NCI-H2196 treated with DMSO at 0.1 percent for 48 hours (cell line): ENCODE data around the gene KCNIP3.

Experiments
- DNase-seq: peaks from one replicate; lab custom pipeline; 2025; ENCODE audit not compliant: unreplicated experiment; lab: John Stamatoyannopoulos, UW

The KCNIP3 gene

DNA sequence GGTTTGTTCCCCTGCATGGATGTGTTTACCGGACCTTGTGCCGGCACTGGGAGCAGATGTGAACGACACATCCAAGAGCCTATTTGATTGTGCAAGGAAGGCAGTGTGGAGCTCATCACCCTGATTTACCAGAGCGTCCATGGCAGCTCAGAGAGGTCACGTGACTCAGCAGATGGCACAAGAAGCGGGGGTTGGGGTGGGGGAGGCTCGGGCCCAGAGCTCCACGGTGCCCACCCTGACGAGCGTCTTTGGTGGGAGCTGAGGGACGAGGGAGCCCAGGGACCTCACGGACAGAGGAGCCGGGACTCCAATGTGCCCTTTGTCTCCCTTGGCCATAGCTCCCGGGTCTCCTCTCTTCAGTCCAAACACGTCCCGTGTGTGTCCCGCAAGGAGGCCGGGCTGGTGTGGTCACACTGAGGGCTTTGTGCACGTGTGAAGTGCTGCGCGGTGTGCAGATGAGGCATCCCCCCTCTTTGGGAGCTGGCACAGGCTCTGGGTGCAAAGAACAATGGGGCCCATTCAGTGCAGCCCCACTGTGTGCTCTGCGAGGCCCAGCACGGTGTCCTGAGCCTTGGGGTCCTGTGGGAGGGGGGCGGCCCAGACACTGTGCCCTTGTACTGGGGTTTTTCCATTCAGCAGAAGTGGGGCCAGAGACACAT lies 15.5 kb downstream of the KCNIP3 start:
- DNase-seq, result no peak

DNA sequence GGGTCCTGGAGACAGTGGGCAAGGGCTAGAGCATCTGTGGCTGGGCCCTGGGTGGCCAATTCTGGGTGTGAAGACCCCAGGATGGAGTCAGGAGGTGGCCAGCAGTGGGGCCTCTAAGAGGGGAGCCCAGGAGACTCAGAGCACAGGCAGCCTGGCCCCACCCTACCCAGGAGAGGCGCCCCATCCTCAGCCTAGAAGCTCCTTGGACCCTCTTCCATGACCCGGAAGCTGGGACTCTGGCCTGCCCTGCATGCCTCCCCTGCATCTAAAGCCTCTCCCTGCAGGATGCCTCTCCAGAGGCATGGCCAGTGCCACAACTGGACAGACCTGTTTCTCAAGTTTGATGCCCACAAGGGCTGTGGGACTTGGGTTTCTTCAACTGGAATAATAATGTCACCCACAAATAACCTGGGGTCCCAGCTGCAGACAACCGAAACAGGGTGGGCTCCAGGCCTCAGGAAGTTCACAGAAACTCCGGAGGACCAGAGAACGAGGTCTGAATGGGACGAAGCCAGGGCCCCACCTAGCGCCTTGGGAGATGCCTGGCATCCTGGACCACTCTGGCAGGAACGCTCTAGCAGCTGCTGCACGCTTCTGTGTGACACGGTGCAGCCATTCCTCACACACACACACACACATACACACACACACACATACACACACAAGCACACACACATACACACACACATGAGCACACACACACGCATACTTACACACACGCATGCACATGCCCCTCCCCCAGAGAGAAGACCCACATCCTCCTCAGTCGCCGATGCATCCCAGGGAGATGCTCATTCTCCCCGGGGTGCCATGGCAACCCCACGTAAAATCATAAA lies 16.4 kb downstream of the KCNIP3 start:
- no peak for DNase-seq

GRCh38 chr2:95314598-95314963 lies 17.4 kb downstream of the KCNIP3 start:
- DNase-seq, result no peak

GRCh38 chr2:95314964-95315611 lies 17.9 kb downstream of the KCNIP3 start:
- DNase-seq, result peak; percentile 13

DNA sequence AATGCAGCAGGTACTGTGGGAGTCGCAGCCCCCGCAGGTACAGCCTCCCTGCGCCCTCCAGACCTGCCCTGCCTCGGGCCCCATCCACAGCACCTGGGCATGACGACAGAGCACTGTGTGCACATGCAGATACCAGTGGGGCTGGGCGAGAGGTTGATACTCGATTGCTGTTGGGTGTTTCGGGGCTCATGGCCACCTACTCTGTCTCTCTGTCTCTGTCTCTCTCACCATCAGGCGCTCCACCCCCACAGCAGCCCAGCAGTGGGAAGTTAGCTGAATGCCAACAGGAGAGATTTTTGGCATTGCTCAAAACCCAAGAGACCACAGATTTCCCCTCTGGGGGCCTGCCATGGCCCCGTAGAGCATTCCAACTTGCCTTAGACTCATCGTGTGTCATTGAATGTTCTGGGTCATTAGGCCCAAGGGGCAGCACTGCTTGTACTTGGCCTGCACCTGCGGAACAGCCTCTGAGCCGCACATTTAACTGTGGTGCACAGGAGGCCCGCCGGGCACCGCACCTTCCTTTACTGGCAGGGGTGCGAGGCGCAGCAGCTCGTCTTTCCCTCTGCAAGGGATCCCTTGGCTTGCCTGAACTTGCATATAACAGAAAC lies 18.8 kb downstream of the KCNIP3 start:
- no peak for DNase-seq

GRCh38 chr2:95316466-95317122 lies 19.4 kb downstream of the KCNIP3 start:
- DNase-seq, result no peak

DNA sequence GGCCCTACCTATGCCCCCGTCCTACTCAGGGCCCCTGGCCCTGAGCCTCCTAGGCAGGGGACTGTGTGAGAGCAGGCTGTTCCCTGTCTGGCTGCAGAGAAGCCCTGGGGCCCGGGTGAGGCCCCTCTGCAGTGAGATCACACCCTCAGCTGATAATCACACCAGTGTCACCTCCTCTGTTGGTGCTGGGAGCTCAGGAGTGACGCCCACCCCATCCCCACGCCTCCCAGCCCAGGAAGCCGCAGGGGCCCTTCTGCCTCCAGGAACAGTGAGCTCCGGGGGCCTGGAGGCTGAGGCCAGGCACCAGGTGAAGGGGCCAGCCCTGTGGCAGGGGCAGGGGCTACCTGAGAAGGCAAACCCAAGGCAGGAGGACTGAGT lies 20.0 kb downstream of the KCNIP3 start:
- no peak for DNase-seq

- no peak for DNase-seq
Measured at GRCh38 chr2:95317665-95318425, 20.7 kb downstream of the KCNIP3 start.

DNA sequence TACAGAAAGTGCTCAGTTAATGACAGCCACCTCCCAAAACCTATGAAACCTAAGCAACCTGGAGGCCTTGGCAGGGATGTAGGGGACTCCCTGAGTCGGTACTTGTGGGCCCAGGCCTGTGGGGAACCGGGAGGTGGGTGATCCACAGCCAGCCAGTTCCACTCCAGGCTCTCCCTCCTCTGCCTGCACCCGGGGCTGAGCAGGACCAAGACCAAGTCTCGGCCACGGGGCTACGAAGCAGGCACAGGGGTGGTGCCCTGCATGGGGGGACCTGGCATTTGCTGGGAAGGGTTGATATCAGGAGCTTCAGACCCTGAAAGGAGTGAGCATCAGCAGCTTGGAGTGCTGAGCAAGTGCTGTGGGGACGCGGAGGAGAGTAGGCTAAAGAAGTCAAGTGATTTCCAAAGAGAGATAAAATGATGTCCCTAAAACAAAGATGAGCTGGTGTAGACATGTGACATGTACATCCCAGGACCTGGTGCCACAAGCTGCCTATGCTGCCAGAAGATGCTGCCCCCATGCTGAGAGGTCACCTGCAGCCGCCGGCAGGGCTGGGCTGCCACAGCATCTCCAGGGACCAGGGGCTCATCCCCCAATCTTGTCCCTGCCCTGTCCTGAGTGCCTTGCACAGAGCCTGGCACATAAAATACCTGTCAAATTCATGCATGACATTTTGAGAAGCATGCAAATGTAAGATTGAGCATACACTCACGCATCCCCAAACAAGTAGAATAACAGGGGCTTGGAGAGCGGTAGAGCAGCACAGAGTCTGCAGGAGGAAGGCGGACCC lies 21.5 kb downstream of the KCNIP3 start:
- DNase-seq, result no peak

- DNase-seq, result no peak
Measured at GRCh38 chr2:95319481-95320343, 22.6 kb downstream of the KCNIP3 start.

- DNase-seq, result no peak
Measured at GRCh38 chr2:95320344-95320712, 23.2 kb downstream of the KCNIP3 start.

DNA sequence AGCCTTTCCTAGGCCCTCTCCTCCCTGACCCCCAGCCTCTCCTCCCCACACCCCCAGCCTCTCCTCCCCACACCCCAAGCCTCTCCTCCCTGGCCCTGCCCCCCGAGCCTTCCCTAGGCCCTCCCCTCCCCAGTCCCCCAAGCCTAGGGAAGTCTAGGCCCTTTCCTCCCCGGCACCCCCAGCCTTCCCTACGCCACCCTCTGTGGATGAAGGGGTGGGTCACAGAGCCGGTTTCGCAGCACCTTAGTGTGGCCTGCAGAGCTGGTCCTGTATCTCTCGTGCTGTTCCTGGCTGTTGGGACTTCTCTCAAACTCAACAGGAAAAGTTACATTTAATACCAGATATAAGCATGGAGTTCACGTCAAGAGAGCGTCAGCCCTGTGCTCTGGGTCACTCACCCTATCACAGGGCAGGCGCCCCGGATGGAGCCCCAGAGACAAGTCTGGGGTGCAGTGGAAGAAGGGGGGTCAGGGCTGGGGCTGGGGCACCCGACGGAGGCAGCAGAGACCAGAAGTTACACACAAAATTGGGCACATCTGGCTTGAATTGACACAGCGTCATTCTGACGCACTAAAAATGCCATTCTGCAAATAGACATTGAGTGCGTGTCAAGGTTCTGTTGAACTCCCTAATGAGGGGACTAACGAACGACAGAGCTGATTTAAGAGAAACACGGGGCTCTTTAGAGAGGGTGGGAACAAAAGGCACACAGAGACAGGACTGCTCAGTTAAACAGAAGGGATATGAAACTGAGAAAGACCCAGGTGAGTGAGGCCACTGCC lies 24.0 kb downstream of the KCNIP3 start:
- no peak for DNase-seq

DNA sequence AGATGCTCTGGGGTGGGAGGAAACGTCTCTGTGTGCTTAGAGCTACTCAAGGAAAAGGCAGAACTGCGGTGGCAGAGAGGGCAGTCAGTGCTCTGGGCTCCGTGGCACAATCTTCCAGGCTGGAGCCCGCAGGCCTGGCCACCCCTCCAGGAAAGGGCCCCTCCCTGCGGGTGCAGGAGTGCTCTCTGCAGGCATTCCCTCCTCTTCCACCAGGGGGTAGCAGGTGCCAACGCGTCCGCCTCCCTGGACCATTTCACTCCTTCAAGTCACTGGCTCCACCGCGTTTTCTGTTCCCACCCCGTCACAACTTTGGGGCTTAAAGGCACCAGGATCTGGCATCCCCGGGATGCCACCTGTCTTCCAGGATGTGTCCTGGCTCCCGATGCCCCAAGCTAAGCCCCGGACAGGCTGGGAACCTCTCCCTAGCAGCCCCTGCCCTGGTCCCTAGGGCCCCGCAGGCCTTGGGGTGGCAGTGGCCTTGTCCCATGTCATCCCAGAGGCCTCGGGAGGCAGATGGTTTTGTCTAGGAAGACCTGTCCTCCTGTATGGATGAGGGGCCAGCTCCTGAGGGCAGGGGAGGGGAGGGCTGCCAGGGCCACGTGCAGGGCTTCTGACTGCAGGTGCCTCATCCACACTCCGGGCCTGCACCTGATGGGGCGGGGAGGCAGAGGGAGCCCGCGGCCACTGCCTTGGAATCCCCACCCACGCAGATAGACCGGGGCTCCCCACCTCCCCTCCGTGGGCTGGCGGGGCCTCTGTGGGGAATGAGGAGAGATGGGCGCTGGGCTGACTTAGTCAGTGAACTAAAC lies 26.4 kb downstream of the KCNIP3 start:
- peak; percentile 15 for DNase-seq

DNA sequence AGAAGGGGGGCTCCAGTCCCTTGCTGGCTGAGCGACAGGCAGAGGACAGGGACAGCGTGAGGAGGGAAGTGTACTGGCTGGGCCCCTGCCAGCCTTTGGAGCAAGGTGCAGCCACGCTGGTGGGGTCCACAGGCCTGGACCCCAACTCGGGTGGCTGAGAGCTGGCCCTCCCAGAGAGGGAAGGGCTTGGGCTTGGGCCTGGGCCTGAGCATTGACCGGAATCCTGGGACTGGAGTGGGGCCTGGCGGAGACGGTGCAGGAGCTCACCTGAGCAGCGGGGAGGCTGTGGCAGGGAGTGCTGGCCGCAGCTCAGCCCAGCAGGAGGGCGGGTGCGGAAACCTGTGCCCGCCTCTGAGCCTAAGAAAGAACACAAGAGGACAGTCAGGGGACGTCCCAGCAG lies 27.9 kb downstream of the KCNIP3 start:
- no peak for DNase-seq

DNA sequence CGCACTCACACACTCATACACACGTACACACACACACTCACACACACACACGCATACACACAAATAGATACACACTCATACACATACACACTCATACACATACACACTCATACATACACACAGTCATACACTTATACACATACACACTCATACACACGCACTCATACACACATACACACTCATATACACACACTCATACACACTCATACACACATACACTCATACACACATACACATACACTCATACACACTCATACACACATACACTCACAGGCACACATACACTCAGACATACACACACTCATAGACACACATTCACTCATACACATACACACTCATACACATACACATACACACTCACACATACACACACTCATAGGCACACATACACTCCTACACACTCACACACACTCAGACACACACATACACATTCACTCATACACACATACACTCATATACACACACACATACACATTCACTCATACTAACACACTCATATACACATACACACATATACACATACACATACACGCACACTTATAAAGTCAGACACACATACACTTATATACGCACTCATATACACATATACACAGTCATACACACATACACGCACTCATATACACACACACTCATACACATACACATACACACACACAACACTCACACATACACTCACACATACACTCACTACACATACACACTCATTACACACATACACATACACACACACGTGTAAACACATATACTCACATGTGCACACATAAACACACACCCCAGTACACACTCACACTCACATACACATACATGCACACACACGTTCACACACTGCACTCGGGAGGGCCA lies 28.7 kb downstream of the KCNIP3 start:
- no peak for DNase-seq

GRCh38 chr2:95326433-95327140 lies 29.4 kb downstream of the KCNIP3 start:
- no peak for DNase-seq
